ENCODE measurements around the gene EHHADH. TPM values are rescaled to one million over a fixed set of nuclear protein-coding genes. Genes with fewer than 3 reads are reported as not detected.

The EHHADH gene
- total RNA-seq, 1 donor from 2014 or later = 4.4 TPM

- Histone ChIP-seq H3K27ac (ENCODE audit: low read depth, low read length) (no peak overlapping the region), H3K36me3 (ENCODE audit: insufficient read depth, low read length) (no peaks in the 10 kb centered on the region), H3K9me3 (ENCODE audit: insufficient read depth, low read depth, low read length) (no peaks in the 10 kb centered on the region), H3K9ac (ENCODE audit: low read length) (no peak overlapping the region), H3K4me2 (ENCODE audit: low read length) (peak overlapping the region; percentile 94), H4K20me1 (ENCODE audit: insufficient read depth, low read length) (no peaks in the 10 kb centered on the region), H3K4me3 (ENCODE audit: insufficient read depth, low read depth, low read length) (no peak overlapping the region), H3K79me2 (ENCODE audit: insufficient read depth, low read length) (no peaks in the 10 kb centered on the region), H3K27me3 (ENCODE audit: insufficient read depth, low read length) (peaks cover 21% of the 10 kb centered on the region), H3K4me1 (ENCODE audit: insufficient read depth, low read length) (peaks cover 5% of the 10 kb centered on the region), H2AFZ (ENCODE audit: low read depth, low read length) (peak overlapping the region; percentile 49)
- Mint-ChIP-seq H3K27ac (ENCODE audit: unreplicated experiment) (no peak overlapping the region), H3K36me3 (ENCODE audit: low read depth, unreplicated experiment) (no peaks in the 10 kb centered on the region), H3K4me3 (ENCODE audit: unreplicated experiment) (no peak overlapping the region), H3K27me3 (ENCODE audit: low read depth, unreplicated experiment) (peaks cover 7% of the 10 kb centered on the region), H3K4me1 (ENCODE audit: low read depth, unreplicated experiment) (peaks cover 6% of the 10 kb centered on the region), H3K9me3 (ENCODE audit: unreplicated experiment) (no peaks in the 10 kb centered on the region)
- FAIRE-seq (no peak), DNase-seq (ENCODE audit: low read depth) (no peak)
- TF ChIP-seq EZH2 (IDR thresholded peaks at IDR 0.05; ENCODE audit: insufficient read depth, low read length) = peak; percentile 4
- TF ChIP-seq CTCF (IDR thresholded peaks at IDR 0.05; ENCODE audit: insufficient read depth, low read depth, low read length) = no peak
Measured at GRCh38 chr3:185153861-185154629, 99.8 kb downstream of the EHHADH start.

DNA sequence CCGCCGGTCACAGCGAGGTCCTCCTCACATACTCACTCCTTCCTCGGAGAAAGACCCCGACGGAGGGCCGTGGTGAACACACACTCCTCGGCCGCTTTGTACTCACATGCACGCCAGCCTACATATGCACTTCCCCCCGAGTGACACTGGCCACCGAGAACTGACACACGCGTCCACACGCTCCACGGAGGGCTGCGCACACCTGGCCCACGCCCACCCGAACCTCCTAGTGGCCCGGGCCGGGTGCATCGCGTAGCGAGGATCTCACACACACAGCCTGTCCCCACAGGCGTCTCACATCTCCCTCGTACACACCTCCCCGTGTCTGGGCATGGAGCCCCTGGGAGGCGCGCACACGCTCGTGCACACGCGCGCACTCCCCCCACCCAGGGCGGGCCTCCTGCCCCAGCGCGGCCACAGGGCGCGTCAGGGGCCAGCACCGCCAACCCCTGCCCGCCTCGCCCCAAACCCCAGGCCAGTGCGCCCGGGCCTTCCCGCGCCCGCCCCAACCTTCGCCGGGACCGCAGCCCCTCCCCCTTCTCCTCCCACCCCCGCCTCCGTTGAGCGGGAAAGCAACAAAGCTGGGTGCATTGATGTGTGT is 100.6 kb downstream of the EHHADH start:
- peaks cover 2% of the 10 kb centered on the region for H3K27me3 Mint-ChIP-seq (ENCODE audit: low read depth, unreplicated experiment)
- H3K36me3 ChIP-seq (ENCODE audit: insufficient read depth, low read length) = no peaks in the 10 kb centered on the region
- H3K9me3 ChIP-seq (ENCODE audit: insufficient read depth, low read depth, low read length) = no peaks in the 10 kb centered on the region
- H4K20me1 ChIP-seq (ENCODE audit: insufficient read depth, low read length) = no peaks in the 10 kb centered on the region
- peak overlapping the region; percentile 94 for H3K4me2 ChIP-seq (ENCODE audit: low read length)
- H2AFZ ChIP-seq (ENCODE audit: low read depth, low read length) = peak overlapping the region; percentile 99
- no peaks in the 10 kb centered on the region for H3K79me2 ChIP-seq (ENCODE audit: insufficient read depth, low read length)
- H3K4me1 Mint-ChIP-seq (ENCODE audit: low read depth, unreplicated experiment) = peaks cover 6% of the 10 kb centered on the region
- peaks cover 5% of the 10 kb centered on the region for H3K4me1 ChIP-seq (ENCODE audit: insufficient read depth, low read length)
- TF ChIP-seq CTCF (IDR thresholded peaks at IDR 0.05; ENCODE audit: insufficient read depth, low read depth, low read length) (no peak), EZH2 (IDR thresholded peaks at IDR 0.05; ENCODE audit: insufficient read depth, low read length) (peak; percentile 34)
- H3K36me3 Mint-ChIP-seq (ENCODE audit: low read depth, unreplicated experiment) = no peaks in the 10 kb centered on the region
- no peak overlapping the region for H3K27ac ChIP-seq (ENCODE audit: low read depth, low read length)
- no peak for DNase-seq (ENCODE audit: low read depth)
- peak overlapping the region; percentile 77 for H3K9ac ChIP-seq (ENCODE audit: low read length)
- peak overlapping the region; percentile 89 for H3K4me3 Mint-ChIP-seq (ENCODE audit: unreplicated experiment)
- peak overlapping the region; percentile 74 for H3K4me3 ChIP-seq (ENCODE audit: insufficient read depth, low read depth, low read length)
- no peak for FAIRE-seq
- no peaks in the 10 kb centered on the region for H3K9me3 Mint-ChIP-seq (ENCODE audit: unreplicated experiment)
- peaks cover 20% of the 10 kb centered on the region for H3K27me3 ChIP-seq (ENCODE audit: insufficient read depth, low read length)
- peak overlapping the region; percentile 51 for H3K27ac Mint-ChIP-seq (ENCODE audit: unreplicated experiment)

Data from astrocyte (in vitro differentiated cells and primary cell).